ENCODE measurements around the gene MTX1.
"Not testable (repeated sequence)": the region's sequence is repeated elsewhere in the genome, so short reads cannot be mapped to it uniquely, and the experiment has no call there.

DNA sequence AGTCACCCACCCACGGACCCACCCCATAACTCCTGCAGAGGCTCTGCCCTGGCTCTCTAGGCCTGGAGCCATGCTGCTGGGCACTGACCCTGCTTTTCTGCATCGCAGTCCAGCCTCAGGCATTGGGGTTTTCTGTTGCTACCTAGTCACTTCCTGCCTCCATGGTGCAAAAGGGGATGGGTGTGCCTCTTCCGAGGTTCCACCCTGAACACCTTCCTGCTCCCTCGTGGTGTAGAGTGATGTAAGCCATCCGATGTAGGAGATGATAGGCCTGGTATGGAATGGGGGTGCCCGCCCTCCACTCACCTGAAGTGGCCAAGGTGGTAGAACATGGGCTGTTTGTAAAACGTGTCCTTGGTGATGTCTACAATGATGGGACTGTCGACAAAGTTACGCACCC, 26.9 kb downstream of the MTX1 start:
- TF ChIP-seq, protein P1, sequence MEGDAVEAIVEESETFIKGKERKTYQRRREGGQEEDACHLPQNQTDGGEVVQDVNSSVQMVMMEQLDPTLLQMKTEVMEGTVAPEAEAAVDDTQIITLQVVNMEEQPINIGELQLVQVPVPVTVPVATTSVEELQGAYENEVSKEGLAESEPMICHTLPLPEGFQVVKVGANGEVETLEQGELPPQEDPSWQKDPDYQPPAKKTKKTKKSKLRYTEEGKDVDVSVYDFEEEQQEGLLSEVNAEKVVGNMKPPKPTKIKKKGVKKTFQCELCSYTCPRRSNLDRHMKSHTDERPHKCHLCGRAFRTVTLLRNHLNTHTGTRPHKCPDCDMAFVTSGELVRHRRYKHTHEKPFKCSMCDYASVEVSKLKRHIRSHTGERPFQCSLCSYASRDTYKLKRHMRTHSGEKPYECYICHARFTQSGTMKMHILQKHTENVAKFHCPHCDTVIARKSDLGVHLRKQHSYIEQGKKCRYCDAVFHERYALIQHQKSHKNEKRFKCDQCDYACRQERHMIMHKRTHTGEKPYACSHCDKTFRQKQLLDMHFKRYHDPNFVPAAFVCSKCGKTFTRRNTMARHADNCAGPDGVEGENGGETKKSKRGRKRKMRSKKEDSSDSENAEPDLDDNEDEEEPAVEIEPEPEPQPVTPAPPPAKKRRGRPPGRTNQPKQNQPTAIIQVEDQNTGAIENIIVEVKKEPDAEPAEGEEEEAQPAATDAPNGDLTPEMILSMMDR (IDR thresholded peaks at IDR 0.05): not testable (repeated sequence)
- TF ChIP-seq POLR2A (IDR thresholded peaks at IDR 0.05): not testable (repeated sequence)

Data from tibial nerve (tissue), 3 donors.